Measurements from ENCODE around the gene SLC7A1.

- TF ChIP-seq CTCF (IDR thresholded peaks at IDR 0.05): no peak
- TF ChIP-seq POLR2A (IDR thresholded peaks at IDR 0.05): no peak
- no peak for TF ChIP-seq EP300 (IDR thresholded peaks at IDR 0.05)
- no peak for TF ChIP-seq POLR2AphosphoS5 (IDR thresholded peaks at IDR 0.05)
Observed at GRCh38 chr13:29505511-29505910, 90.0 kb downstream of the SLC7A1 start.
